ENCODE data around the gene CD8B.

- TF ChIP-seq ZFX (CRISPR knock-in tag; IDR thresholded peaks at IDR 0.05; ENCODE audit: low read depth) = no peak
- no peak for TF ChIP-seq CHD2 (IDR thresholded peaks at IDR 0.05; ENCODE audit: low read depth, low read length)
- no peak for TF ChIP-seq FOSL1 (CRISPR knock-in tag; IDR thresholded peaks at IDR 0.05; ENCODE audit: borderline replicate concordance)
- no peak for TF ChIP-seq BRF2 (CRISPR knock-in tag; IDR thresholded peaks at IDR 0.05)
- no peak for TF ChIP-seq GATAD1 (CRISPR knock-in tag; IDR thresholded peaks at IDR 0.05)
- no peak for TF ChIP-seq ZFY (CRISPR knock-in tag; IDR thresholded peaks at IDR 0.05)
Measured at GRCh38 chr2:86769838-86770237, 91.8 kb downstream of the CD8B start.
